GM19351 (cell line): ENCODE results near the gene FBXL19.

Experiments
- ATAC-seq: cut with Tn5 transposase; IDR thresholded peaks from one replicate; pipeline ENCODE4 v1.9.1; 2021; ENCODE audit warnings: mild to moderate bottlenecking, moderate library complexity; ENCODE audit not compliant: unreplicated experiment

Gene FBXL19

GRCh38 chr16:30961384-30961783, 38.0 kb downstream of the FBXL19 start:
- no peak for ATAC-seq

GRCh38 chr16:30963925-30964511, 40.6 kb downstream of the FBXL19 start:
- no peak for ATAC-seq

GRCh38 chr16:30964574-30965226, 41.3 kb downstream of the FBXL19 start:
- ATAC-seq, result no peak

GRCh38 chr16:30965436-30965835, 42.1 kb downstream of the FBXL19 start:
- ATAC-seq, result no peak

- ATAC-seq, result no peak
Observed at GRCh38 chr16:30966033-30966619, 42.8 kb downstream of the FBXL19 start.

GRCh38 chr16:30967795-30968194, 44.4 kb downstream of the FBXL19 start:
- ATAC-seq, result no peak

GRCh38 chr16:30969246-30969842, 46.0 kb downstream of the FBXL19 start:
- ATAC-seq, result no peak

- ATAC-seq, result no peak
Observed at GRCh38 chr16:30971298-30971697, 47.9 kb downstream of the FBXL19 start.

- no peak for ATAC-seq
Observed at GRCh38 chr16:30972872-30973271, 49.5 kb downstream of the FBXL19 start.

- no peak for ATAC-seq
Observed at GRCh38 chr16:30974348-30974747, 51.0 kb downstream of the FBXL19 start.

GRCh38 chr16:30976486-30976885, 53.1 kb downstream of the FBXL19 start:
- no peak for ATAC-seq

GRCh38 chr16:30977502-30977901, 54.1 kb downstream of the FBXL19 start:
- ATAC-seq, result no peak

- no peak for ATAC-seq
Observed at GRCh38 chr16:30979170-30980022, 56.0 kb downstream of the FBXL19 start.

- no peak for ATAC-seq
Observed at GRCh38 chr16:30980023-30980371, 56.6 kb downstream of the FBXL19 start.

- ATAC-seq, result no peak
Observed at GRCh38 chr16:30980434-30980833, 57.1 kb downstream of the FBXL19 start.

- ATAC-seq, result no peak
Observed at GRCh38 chr16:30980959-30981358, 57.6 kb downstream of the FBXL19 start.

- ATAC-seq, result no peak
Observed at GRCh38 chr16:30982548-30983288, 59.3 kb downstream of the FBXL19 start.

GRCh38 chr16:30983289-30983889, 60.0 kb downstream of the FBXL19 start:
- no peak for ATAC-seq

GRCh38 chr16:30983898-30984610, 60.7 kb downstream of the FBXL19 start:
- no peak for ATAC-seq
